Hepatocyte (in vitro differentiated cells): ENCODE data around the gene SLC66A2. TPM values are rescaled to one million over a fixed set of nuclear protein-coding genes. Genes with fewer than 3 reads are reported as not detected.

Experiments
- DNase-seq: peaks from one replicate; pipeline ENCODE4 v3.0.0-alpha.2; 2016; ENCODE audit warnings: low spot score
- H2AFZ ChIP-seq: fragments of 200-600 bp; sonication (generic); 2 replicates; pipeline ENCODE4 v1.6.0; 2016; ENCODE audit warnings: antibody characterized with exemption, mild to moderate bottlenecking
- H3K27ac ChIP-seq: fragments of 200-600 bp; sonication (generic); 2 replicates; pipeline ENCODE4 v1.5.1; 2016; ENCODE audit warnings: mild to moderate bottlenecking
- H3K27me3 ChIP-seq: fragments of 200-600 bp; sonication (generic); 2 replicates; pipeline ENCODE4 v1.6.1; 2016
- H3K36me3 ChIP-seq: fragments of 200-600 bp; sonication (generic); replicated peaks from 2 replicates; pipeline ENCODE4 v1.5.1; 2016; ENCODE audit warnings: low read depth; ENCODE audit not compliant: insufficient read depth
- H3K4me1 ChIP-seq: fragments of 200-600 bp; sonication (generic); 2 replicates; pipeline ENCODE4 v1.5.1; 2016; ENCODE audit warnings: mild to moderate bottlenecking, moderate library complexity; ENCODE audit not compliant: insufficient read depth
- H3K4me2 ChIP-seq: fragments of 200-600 bp; sonication (generic); 2 replicates; pipeline ENCODE4 v1.6.0; 2016
- H3K4me3 ChIP-seq: fragments of 200-600 bp; sonication (generic); 2 replicates; pipeline ENCODE4 v1.5.1; 2016; ENCODE audit warnings: mild to moderate bottlenecking
- H3K79me2 ChIP-seq: fragments of 200-600 bp; sonication (generic); 2 replicates; pipeline ENCODE4 v1.6.0; 2017; ENCODE audit warnings: mild to moderate bottlenecking
- H3K9me2 ChIP-seq: fragments of 200-600 bp; sonication (generic); replicated peaks from 2 replicates; pipeline ENCODE4 v1.6.0; 2017; ENCODE audit warnings: mild to moderate bottlenecking; ENCODE audit not compliant: insufficient read depth
- H3K9me3 ChIP-seq: fragments of 200-600 bp; sonication (generic); 2 replicates; pipeline ENCODE4 v1.5.1; 2016; ENCODE audit warnings: low read depth, mild to moderate bottlenecking
- H4K20me1 ChIP-seq: fragments of 200-600 bp; sonication (generic); 2 replicates; pipeline ENCODE4 v1.6.0; 2016; ENCODE audit warnings: mild to moderate bottlenecking; ENCODE audit not compliant: insufficient read depth, poor library complexity, severe bottlenecking
- CTCF ChIP-seq: fragments of 200-600 bp; sonication (generic); IDR thresholded peaks from 2 replicates; pipeline ENCODE4 v1.5.1; 2016; ENCODE audit warnings: antibody characterized with exemption, mild to moderate bottlenecking; ENCODE audit not compliant: poor library complexity
- EZH2 ChIP-seq: fragments of 200-600 bp; sonication (generic); IDR thresholded peaks from 2 replicates; pipeline ENCODE4 v1.6.1; 2016; ENCODE audit warnings: antibody characterized with exemption, mild to moderate bottlenecking, borderline replicate concordance
- EZH2phosphoT487 ChIP-seq: fragments of 200-600 bp; sonication (generic); IDR thresholded peaks from one replicate; pipeline ENCODE4 v1.6.1; 2018; ENCODE audit warnings: antibody characterized with exemption, mild to moderate bottlenecking, low read depth, moderate library complexity; ENCODE audit not compliant: unreplicated experiment, severe bottlenecking
- WGBS: methylation state at CpG from one replicate; pipeline ENCODE4 v1.1.6; 2016; ENCODE audit warnings: low lambda C conversion rate; ENCODE audit errors: missing lambda C conversion rate; 5-methylcytosine and 5-hydroxymethylcytosine counted together
- polyA plus RNA-seq: library from polyadenylated mRNA; unstranded; fragments of >200 nt; fragmentation: Nextera tagmentation; extraction: Ambion mirVana; gene quantifications from 2 replicates; pipeline ENCODE4 v1.2.1, GENCODE V29; 2016
- total RNA-seq: library from RNA; depleted of rRNA; stranded (reverse); fragments of >200 nt; gene quantifications from 2 replicates; pipeline ENCODE4 v1.2.3, GENCODE V29; 2014

SLC66A2 gene
- total and polyA plus RNA-seq, 2 experiments from 2014 or later: 31.1 to 36.5 TPM

- TF ChIP-seq EZH2 (no peak), CTCF (no peak), EZH2phosphoT487 (no peak)
- Histone ChIP-seq H3K4me2 (no peak overlapping the region), H3K27me3 (no peaks in the 10 kb centered on the region), H2AFZ (no peak overlapping the region), H3K4me3 (no peak overlapping the region), H3K36me3 (no peaks in the 10 kb centered on the region), H3K79me2 (no peaks in the 10 kb centered on the region), H3K4me1 (no peaks in the 10 kb centered on the region), H3K9me2 (no peaks in the 10 kb centered on the region), H4K20me1 (no peaks in the 10 kb centered on the region), H3K9me3 (peaks cover 16% of the 10 kb centered on the region), H3K27ac (no peak overlapping the region)
- no peak for DNase-seq
- WGBS: 98% methylated on average over 28 of the region's 28 CpGs
Measured at GRCh38 chr18:79900610-79901570, 50.6 kb downstream of the SLC66A2 start.

- Histone ChIP-seq H3K9me3 (peaks cover 26% of the 10 kb centered on the region), H3K4me1 (no peaks in the 10 kb centered on the region), H3K4me3 (no peak overlapping the region), H3K27ac (no peak overlapping the region), H3K4me2 (no peak overlapping the region), H3K9me2 (no peaks in the 10 kb centered on the region), H2AFZ (no peak overlapping the region), H3K79me2 (no peaks in the 10 kb centered on the region), H3K36me3 (no peaks in the 10 kb centered on the region), H4K20me1 (no peaks in the 10 kb centered on the region), H3K27me3 (no peaks in the 10 kb centered on the region)
- WGBS: 98% methylated on average over 42 of the region's 53 CpGs
- DNase-seq: no peak
- TF ChIP-seq EZH2phosphoT487 (no peak), EZH2 (no peak), CTCF (no peak)
Measured at GRCh38 chr18:79899609-79900445, 51.6 kb downstream of the SLC66A2 start.

GRCh38 chr18:79898952-79899608 lies 52.4 kb downstream of the SLC66A2 start:
- 99% methylated on average over 16 of the region's 70 CpGs for WGBS
- no peaks in the 10 kb centered on the region for H3K9me2 ChIP-seq
- no peak overlapping the region for H3K4me2 ChIP-seq
- H3K9me3 ChIP-seq: peaks cover 27% of the 10 kb centered on the region
- no peak overlapping the region for H3K4me3 ChIP-seq
- H2AFZ ChIP-seq: no peak overlapping the region
- no peaks in the 10 kb centered on the region for H3K79me2 ChIP-seq
- no peaks in the 10 kb centered on the region for H3K27me3 ChIP-seq
- H4K20me1 ChIP-seq: no peaks in the 10 kb centered on the region
- DNase-seq: no peak
- TF ChIP-seq CTCF (no peak), EZH2 (no peak), EZH2phosphoT487 (no peak)
- no peak overlapping the region for H3K27ac ChIP-seq
- H3K4me1 ChIP-seq: no peaks in the 10 kb centered on the region
- no peaks in the 10 kb centered on the region for H3K36me3 ChIP-seq
